ENCODE measurements around the gene FRMD7.
"Not testable (repeated sequence)": the region's sequence is repeated elsewhere in the genome, so short reads cannot be mapped to it uniquely, and the experiment has no call there.

The FRMD7 gene, protein sequence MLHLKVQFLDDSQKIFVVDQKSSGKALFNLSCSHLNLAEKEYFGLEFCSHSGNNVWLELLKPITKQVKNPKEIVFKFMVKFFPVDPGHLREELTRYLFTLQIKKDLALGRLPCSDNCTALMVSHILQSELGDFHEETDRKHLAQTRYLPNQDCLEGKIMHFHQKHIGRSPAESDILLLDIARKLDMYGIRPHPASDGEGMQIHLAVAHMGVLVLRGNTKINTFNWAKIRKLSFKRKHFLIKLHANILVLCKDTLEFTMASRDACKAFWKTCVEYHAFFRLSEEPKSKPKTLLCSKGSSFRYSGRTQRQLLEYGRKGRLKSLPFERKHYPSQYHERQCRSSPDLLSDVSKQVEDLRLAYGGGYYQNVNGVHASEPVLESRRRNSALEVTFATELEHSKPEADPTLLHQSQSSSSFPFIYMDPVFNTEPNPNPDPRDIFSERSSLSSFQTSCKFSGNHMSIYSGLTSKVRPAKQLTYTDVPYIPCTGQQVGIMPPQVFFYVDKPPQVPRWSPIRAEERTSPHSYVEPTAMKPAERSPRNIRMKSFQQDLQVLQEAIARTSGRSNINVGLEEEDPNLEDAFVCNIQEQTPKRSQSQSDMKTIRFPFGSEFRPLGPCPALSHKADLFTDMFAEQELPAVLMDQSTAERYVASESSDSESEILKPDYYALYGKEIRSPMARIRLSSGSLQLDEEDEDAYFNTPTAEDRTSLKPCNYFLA

DNA sequence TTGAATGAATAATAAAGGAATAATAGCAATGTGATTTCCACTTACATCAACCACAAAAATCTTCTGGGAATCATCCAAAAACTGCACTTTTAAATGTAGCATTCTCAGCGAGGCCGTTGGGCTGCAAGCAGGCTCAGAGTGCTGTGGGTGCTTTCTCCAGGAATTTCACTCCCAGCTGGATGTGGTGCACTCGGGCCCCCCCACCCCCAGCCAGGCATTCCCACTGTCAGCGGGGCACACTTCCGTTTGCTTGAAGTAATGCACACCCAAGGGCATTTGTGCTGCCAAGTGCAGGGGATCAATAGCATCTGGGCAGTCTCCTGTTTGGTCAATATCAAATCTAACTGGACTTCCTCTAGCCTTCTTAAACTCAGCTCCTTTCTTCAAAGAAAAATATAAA, at the start of gene FRMD7:
Gene FRMD7 (minus strand): TSS at position 278 of the 400 bp plus-strand sequence. CDS start 176 bp downstream, at position 102.
- DNase-seq, result no peak

- peak; percentile 16 to 32 for DNase-seq
Observed at GRCh38 chrX:132173647-132174046, 45.8 kb upstream of the FRMD7 start.

DNA sequence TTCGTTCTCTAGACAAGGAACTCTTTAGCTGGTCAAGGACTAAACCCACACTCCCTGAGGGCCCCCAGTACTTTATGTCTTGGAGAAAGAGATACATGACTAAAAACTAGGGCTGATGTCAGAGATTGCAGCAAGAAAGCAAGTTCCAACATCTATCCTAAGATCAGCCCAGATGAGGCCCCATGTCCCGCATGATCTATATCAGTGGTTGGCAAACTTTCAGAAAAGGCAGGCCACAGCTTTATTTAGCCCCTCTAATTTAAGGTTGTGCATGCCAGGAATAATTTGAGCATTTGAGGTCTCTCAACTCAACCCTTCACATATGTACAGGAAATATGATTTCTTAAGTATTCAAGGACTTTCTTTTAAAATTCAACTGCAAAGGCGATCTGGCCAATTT, 44.1 kb upstream of the FRMD7 start:
- DNase-seq, result no peak

DNA sequence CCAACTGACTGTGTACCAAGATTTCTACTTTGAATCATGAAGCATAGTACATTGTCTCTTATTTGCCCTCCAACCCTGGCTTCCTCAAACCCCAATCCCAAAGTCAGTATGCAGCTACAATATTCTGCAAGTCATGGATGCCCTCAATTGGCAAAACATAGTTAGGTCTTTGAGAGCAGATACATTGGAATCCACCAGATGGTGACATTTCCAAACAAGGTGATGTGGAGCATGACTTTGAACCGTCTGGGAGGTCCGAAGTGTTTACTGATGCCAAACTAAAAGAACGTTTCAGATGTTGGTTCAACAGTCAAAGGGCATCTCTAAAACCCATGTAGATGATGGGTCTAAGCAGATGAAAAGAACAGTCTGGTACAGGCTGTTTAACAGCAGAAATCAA, 43.7 kb upstream of the FRMD7 start:
- DNase-seq, result no peak

DNA sequence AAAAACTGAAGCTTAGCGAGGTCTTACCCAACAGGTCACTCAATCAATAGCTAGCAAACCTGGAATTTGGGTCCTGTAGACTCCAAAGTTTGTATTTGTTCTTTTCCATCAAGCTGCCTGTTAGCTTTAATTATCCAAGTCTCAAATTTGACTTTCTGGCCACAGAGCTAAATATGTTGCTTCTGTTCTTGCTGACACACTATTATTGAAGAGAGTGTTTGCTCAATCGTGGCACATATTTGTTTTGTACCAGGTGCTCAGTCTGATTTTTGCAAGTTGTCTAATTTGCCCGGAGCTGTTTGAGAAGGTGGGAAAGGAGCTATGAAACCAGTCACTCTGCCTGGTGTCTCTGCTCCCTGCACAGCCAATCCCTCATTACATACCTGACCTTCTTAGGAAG, 41.7 kb upstream of the FRMD7 start:
- DNase-seq, result no peak

- DNase-seq, result no peak
Observed at GRCh38 chrX:132165651-132166050, 37.8 kb upstream of the FRMD7 start.

GRCh38 chrX:132165005-132165404, 37.2 kb upstream of the FRMD7 start:
- no peak for DNase-seq

GRCh38 chrX:132163094-132163493, 35.3 kb upstream of the FRMD7 start:
- not testable (repeated sequence) for DNase-seq

- no peak for DNase-seq
Observed at GRCh38 chrX:132153166-132153565, 25.3 kb upstream of the FRMD7 start.

DNA sequence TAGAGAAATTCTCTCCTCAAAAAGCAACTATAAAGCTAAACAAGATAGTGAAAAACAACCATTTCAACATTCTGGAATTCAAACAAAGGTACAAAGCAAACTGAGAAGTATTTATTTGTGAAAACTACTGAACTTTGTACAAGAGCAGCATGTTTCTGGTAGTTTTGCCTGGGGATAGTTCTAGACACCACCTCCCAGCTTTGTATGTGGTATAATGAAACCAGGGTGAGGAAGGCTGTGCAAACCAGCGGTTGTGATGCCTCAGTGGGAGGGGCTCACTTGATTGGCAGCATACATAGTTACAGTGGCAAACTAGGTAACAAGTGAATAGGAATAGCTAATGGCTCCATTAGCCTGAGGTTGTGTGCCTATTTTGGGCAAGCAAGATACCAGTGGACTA, 18.6 kb upstream of the FRMD7 start:
- no peak for DNase-seq

GRCh38 chrX:132144061-132144460, 16.2 kb upstream of the FRMD7 start:
- no peak for DNase-seq

DNA sequence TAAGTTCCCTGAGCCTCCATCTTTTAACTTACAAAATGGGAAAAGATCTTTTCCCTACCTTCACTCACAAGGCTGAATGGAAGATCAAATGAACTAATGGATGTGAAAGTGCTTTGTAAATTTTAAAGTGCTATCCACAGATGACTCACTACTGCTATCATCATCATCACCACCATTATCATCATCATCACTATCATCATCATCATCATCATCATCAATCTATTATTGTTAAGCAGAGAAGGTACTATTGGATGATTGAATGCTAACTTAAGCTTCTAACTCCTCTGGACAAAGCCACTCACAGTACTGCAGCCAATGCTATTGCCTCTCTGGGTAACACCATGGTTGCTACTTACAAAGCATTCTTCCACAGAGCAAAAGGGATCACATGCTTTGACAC, 1.9 kb downstream of the FRMD7 start:
- no peak for DNase-seq

GRCh38 chrX:132120913-132121312, 6.9 kb downstream of the FRMD7 start:
- no peak for DNase-seq

GRCh38 chrX:132119821-132120515, 7.9 kb downstream of the FRMD7 start:
- no peak for DNase-seq

GRCh38 chrX:132119283-132119682, 8.5 kb downstream of the FRMD7 start:
- no peak for DNase-seq

DNA sequence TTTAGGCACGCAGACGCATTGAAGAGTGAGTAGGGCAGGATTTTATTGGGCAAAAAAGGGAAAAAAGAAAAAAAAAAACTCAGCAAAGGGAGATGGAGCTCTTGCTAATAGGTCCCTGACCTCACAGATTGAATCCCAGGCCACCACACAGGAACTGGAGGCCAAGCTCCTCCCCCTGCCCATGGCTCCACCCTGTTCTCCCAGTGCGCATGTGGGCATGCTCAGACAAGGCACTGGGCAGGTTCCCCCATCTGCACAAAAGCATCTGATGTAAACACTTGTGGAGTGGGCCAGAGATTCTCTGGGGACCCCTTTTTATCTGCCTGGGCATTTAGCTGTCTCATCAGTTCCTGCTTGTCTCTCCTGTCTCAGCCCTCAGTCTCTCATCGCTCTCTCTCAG, 9.5 kb downstream of the FRMD7 start:
- DNase-seq, result no peak

GRCh38 chrX:132115792-132116191, 12.0 kb downstream of the FRMD7 start:
- DNase-seq, result no peak

GRCh38 chrX:132114607-132115006, 13.2 kb downstream of the FRMD7 start:
- DNase-seq, result no peak

GRCh38 chrX:132107291-132107690, 20.5 kb downstream of the FRMD7 start:
- DNase-seq, result no peak

GRCh38 chrX:132101799-132102198, 26.0 kb downstream of the FRMD7 start:
- DNase-seq, result no peak

GRCh38 chrX:132101206-132101605, 26.6 kb downstream of the FRMD7 start:
- DNase-seq, result no peak

DNA sequence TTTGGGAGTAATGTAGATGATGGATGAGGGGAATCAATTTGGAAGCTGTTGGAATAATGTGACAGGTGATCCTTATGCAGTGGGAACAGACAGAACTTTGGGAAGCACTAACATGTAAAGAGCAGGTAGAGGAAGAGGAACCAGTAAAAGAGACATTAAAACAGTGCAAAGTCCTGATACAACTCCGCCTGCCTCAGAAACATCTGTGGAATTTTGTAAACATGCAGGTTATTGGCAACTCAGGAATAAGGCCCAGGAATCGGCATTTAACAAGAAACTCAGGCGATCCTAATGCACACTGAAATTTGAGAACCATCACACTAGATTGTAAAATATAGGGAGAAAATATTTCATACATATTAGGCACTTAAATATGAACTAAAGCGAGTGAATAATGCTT, 29.1 kb downstream of the FRMD7 start:
- not testable (repeated sequence) for DNase-seq

GRCh38 chrX:132094164-132094563, 33.7 kb downstream of the FRMD7 start:
- DNase-seq, result no peak

Measured in Kasumi-1 (cell line).